ENCODE measurements around the gene GPR152. TPM values are rescaled to one million over a fixed set of nuclear protein-coding genes. Genes with fewer than 3 reads are reported as not detected.
"Not testable (repeated sequence)": the region's sequence is repeated elsewhere in the genome, so short reads cannot be mapped to it uniquely, and the experiment has no call there.

Gene GPR152
- total RNA-seq, 1 experiment from 2014 or later: not detected

- Histone ChIP-seq H3K27ac (ENCODE audit: low read length) (no peak overlapping the region), H3K4me1 (ENCODE audit: low read length) (peaks cover 35% of the 10 kb centered on the region)
Measured at GRCh38 chr11:67469508-67469811, 16.9 kb upstream of the GPR152 start.

DNA sequence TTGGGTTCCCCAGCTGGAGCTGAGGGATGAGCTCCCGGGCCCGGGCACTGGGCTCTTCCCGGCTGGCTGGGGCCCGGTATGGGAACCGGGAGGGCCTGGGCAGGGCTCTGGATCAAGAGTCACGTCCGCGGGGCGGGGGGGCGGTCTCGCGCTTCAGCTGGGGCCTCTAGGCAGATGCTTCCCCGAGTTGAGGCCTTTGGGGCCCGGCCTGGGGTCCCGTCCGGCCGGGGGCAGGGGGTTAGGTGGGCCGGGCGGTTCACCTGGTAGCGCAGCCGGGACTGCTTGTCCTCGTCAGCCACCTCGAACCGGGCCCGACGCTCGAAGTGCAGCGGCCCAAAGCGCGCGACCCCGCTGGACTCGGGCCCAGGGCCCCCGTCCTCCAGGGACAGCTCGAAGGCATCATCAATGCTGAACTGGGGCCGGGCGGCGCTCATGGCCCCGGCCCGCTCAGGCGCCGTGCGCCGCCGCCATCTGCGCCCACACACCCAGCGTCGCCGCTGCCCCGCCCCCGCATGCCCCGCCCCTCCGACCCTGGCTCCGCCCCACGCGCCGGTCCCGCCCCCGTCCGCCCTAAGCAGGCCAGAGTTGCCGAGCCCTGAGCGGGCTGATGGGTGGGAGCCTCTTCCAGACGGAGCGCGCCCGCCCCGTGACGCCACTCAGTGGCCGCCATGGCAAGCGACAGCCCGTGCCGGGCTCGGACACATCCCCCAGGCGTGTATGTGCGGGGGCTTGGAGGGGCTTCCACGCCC is 16.4 kb upstream of the GPR152 start, which contains the start of gene TMEM134:
TMEM134 (minus strand) TSS at position 493 of the 749 bp plus-strand sequence; CDS start at position 434, 59 bp downstream.
- H2AFZ ChIP-seq (ENCODE audit: low read length): peak within 1 kb of the TSS; percentile 77
- H3K9me2 ChIP-seq (replicated peaks; ENCODE audit: insufficient read depth, low read length): no peaks in the 10 kb centered on the region
- H3K4me3 ChIP-seq (ENCODE audit: low read length): peak within 1 kb of the TSS; percentile 87
- H4K20me1 ChIP-seq (ENCODE audit: insufficient read depth, low read depth, low read length): no peaks in the 10 kb centered on the region
- peak within 1 kb of the TSS; percentile 95 for H3K4me2 ChIP-seq (ENCODE audit: low read depth, low read length, poor library complexity, severe bottlenecking)
- H3K4me1 ChIP-seq (ENCODE audit: low read length): peaks cover 40% of the 10 kb centered on the region
- H3K9ac ChIP-seq (ENCODE audit: low read length): peak within 1 kb of the TSS; percentile 98
- H3K27ac ChIP-seq (ENCODE audit: low read length): peak within 1 kb of the TSS; percentile 82
- peak; percentile 96 for DNase-seq
- peaks cover 23% of the 10 kb centered on the region for H3K79me2 ChIP-seq (ENCODE audit: low read length)
- H3K9me3 ChIP-seq (ENCODE audit: low read length): no peaks in the 10 kb centered on the region
- H3K36me3 ChIP-seq (ENCODE audit: insufficient read depth, low read length): no peaks in the 10 kb centered on the region
- H3K27me3 ChIP-seq (ENCODE audit: low read length): no peaks in the 10 kb centered on the region

More at GRCh38 chr11:67469508-67469811, 16.9 kb upstream of the GPR152 start:
- H3K9me3 ChIP-seq (ENCODE audit: low read length): no peaks in the 10 kb centered on the region
- H3K79me2 ChIP-seq (ENCODE audit: low read length): peaks cover 23% of the 10 kb centered on the region
- no peaks in the 10 kb centered on the region for H3K36me3 ChIP-seq (ENCODE audit: insufficient read depth, low read length)
- H2AFZ ChIP-seq (ENCODE audit: low read length): peak overlapping the region; percentile 77
- H3K4me2 ChIP-seq (ENCODE audit: low read depth, low read length, poor library complexity, severe bottlenecking): peak overlapping the region; percentile 90
- no peaks in the 10 kb centered on the region for H3K27me3 ChIP-seq (ENCODE audit: low read length)
- H3K9ac ChIP-seq (ENCODE audit: low read length): peak overlapping the region; percentile 79
- H4K20me1 ChIP-seq (ENCODE audit: insufficient read depth, low read depth, low read length): no peaks in the 10 kb centered on the region
- peak overlapping the region; percentile 87 for H3K4me3 ChIP-seq (ENCODE audit: low read length)
- DNase-seq: no peak
- H3K9me2 ChIP-seq (replicated peaks; ENCODE audit: insufficient read depth, low read length): no peaks in the 10 kb centered on the region

DNA sequence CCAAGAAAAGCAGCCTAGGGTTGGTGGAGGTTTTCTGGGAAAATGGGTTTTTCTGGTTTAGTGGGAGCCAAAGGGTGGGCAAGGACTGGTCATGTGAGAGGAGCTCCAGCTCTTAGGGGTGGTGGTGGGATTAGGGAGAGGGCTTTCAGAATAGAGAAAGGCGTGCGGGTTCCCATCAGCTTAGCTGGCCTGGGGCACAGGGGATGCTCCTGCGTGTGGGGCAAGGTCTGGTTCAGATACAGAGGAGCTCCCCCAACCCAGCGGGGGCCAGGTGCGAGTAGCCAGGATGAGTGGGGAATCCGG is 15.9 kb upstream of the GPR152 start:
- H4K20me1 ChIP-seq (ENCODE audit: insufficient read depth, low read depth, low read length): no peaks in the 10 kb centered on the region
- H2AFZ ChIP-seq (ENCODE audit: low read length): no peak overlapping the region
- H3K4me1 ChIP-seq (ENCODE audit: low read length): peaks cover 44% of the 10 kb centered on the region
- peak; percentile 77 for DNase-seq
- H3K36me3 ChIP-seq (ENCODE audit: insufficient read depth, low read length): no peaks in the 10 kb centered on the region
- H3K27ac ChIP-seq (ENCODE audit: low read length): peak overlapping the region; percentile 82
- peak overlapping the region; percentile 95 for H3K4me2 ChIP-seq (ENCODE audit: low read depth, low read length, poor library complexity, severe bottlenecking)
- no peaks in the 10 kb centered on the region for H3K9me2 ChIP-seq (replicated peaks; ENCODE audit: insufficient read depth, low read length)
- H3K9ac ChIP-seq (ENCODE audit: low read length): peak overlapping the region; percentile 98
- H3K79me2 ChIP-seq (ENCODE audit: low read length): peaks cover 23% of the 10 kb centered on the region
- peak overlapping the region; percentile 87 for H3K4me3 ChIP-seq (ENCODE audit: low read length)
- H3K9me3 ChIP-seq (ENCODE audit: low read length): no peaks in the 10 kb centered on the region
- H3K27me3 ChIP-seq (ENCODE audit: low read length): no peaks in the 10 kb centered on the region

- peaks cover 44% of the 10 kb centered on the region for H3K4me1 ChIP-seq (ENCODE audit: low read length)
- DNase-seq: peak; percentile 68
Measured at GRCh38 chr11:67468056-67468455, 15.5 kb upstream of the GPR152 start.

GRCh38 chr11:67466962-67467771 is 14.6 kb upstream of the GPR152 start:
- H3K4me2 ChIP-seq (ENCODE audit: low read depth, low read length, poor library complexity, severe bottlenecking): peak overlapping the region; percentile 95
- H4K20me1 ChIP-seq (ENCODE audit: insufficient read depth, low read depth, low read length): no peaks in the 10 kb centered on the region
- no peak overlapping the region for H2AFZ ChIP-seq (ENCODE audit: low read length)
- H3K9ac ChIP-seq (ENCODE audit: low read length): peak overlapping the region; percentile 98
- peaks cover 44% of the 10 kb centered on the region for H3K4me1 ChIP-seq (ENCODE audit: low read length)
- no peaks in the 10 kb centered on the region for H3K9me3 ChIP-seq (ENCODE audit: low read length)
- H3K36me3 ChIP-seq (ENCODE audit: insufficient read depth, low read length): no peaks in the 10 kb centered on the region
- no peak for DNase-seq
- no peaks in the 10 kb centered on the region for H3K9me2 ChIP-seq (replicated peaks; ENCODE audit: insufficient read depth, low read length)
- peaks cover 23% of the 10 kb centered on the region for H3K79me2 ChIP-seq (ENCODE audit: low read length)
- peak overlapping the region; percentile 87 for H3K4me3 ChIP-seq (ENCODE audit: low read length)
- no peaks in the 10 kb centered on the region for H3K27me3 ChIP-seq (ENCODE audit: low read length)
- peak overlapping the region; percentile 82 for H3K27ac ChIP-seq (ENCODE audit: low read length)

More at GRCh38 chr11:67468056-67468455, 15.5 kb upstream of the GPR152 start:
- peaks cover 23% of the 10 kb centered on the region for H3K79me2 ChIP-seq (ENCODE audit: low read length)
- no peaks in the 10 kb centered on the region for H3K9me3 ChIP-seq (ENCODE audit: low read length)
- H3K9ac ChIP-seq (ENCODE audit: low read length): peak overlapping the region; percentile 98
- H3K4me3 ChIP-seq (ENCODE audit: low read length): peak overlapping the region; percentile 87
- H3K9me2 ChIP-seq (replicated peaks; ENCODE audit: insufficient read depth, low read length): no peaks in the 10 kb centered on the region
- peak overlapping the region; percentile 95 for H3K4me2 ChIP-seq (ENCODE audit: low read depth, low read length, poor library complexity, severe bottlenecking)
- H3K27ac ChIP-seq (ENCODE audit: low read length): peak overlapping the region; percentile 82
- no peaks in the 10 kb centered on the region for H4K20me1 ChIP-seq (ENCODE audit: insufficient read depth, low read depth, low read length)
- H3K27me3 ChIP-seq (ENCODE audit: low read length): no peaks in the 10 kb centered on the region
- H2AFZ ChIP-seq (ENCODE audit: low read length): no peak overlapping the region
- no peaks in the 10 kb centered on the region for H3K36me3 ChIP-seq (ENCODE audit: insufficient read depth, low read length)

DNA sequence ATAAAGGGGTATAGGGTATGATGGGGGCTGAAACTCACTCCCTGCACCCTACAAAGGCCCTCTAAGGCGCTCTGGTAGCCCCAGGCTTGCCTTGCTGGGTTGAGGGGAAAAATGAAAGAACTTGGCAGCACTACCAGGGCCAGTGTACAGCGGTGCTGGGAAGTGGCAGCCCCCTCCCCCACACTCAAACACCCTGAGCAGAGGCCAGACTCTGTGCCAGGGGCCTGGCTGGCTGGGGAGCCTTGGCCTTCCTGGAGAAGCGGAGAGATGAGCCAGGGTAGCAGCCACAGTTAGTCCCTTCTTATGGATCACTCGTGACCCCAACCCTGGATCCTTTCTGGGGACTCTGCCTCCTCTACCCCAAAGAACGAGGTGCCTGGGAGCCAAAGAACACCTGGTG is 13.8 kb upstream of the GPR152 start:
- peak overlapping the region; percentile 82 for H3K27ac ChIP-seq (ENCODE audit: low read length)

DNA sequence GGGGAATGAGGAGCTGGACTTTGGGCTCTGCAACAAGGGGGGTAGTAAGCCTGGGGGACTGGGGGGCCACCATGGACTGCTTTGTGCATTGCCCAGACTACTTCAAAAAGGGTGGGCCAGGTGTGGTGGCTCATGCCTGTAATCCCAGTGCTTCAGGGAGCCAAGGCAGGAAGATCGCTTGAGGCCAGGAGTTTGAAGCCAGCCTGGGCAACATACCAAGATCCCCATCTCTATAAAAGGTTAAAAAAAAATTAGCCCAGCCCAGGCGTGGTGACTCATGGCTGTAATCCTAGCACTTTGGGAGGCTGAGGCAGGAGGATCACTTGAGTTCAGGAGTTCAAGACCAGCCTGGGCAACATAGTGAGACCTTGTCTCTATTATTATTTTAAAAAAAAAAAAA is 13.0 kb upstream of the GPR152 start:
- not testable (repeated sequence) for H2AFZ ChIP-seq (ENCODE audit: low read length); H3K9me2 ChIP-seq (replicated peaks; ENCODE audit: insufficient read depth, low read length); H3K9me3 ChIP-seq (ENCODE audit: low read length); DNase-seq; H3K36me3 ChIP-seq (ENCODE audit: insufficient read depth, low read length); H3K27me3 ChIP-seq (ENCODE audit: low read length); H4K20me1 ChIP-seq (ENCODE audit: insufficient read depth, low read depth, low read length)
- Histone ChIP-seq H3K79me2 (ENCODE audit: low read length) (peaks cover 23% of the 10 kb centered on the region), H3K4me1 (ENCODE audit: low read length) (peaks cover 49% of the 10 kb centered on the region), H3K9ac (ENCODE audit: low read length) (peak overlapping the region; percentile 85), H3K4me2 (ENCODE audit: low read depth, low read length, poor library complexity, severe bottlenecking) (peak overlapping the region; percentile 86), H3K4me3 (ENCODE audit: low read length) (peak overlapping the region; percentile 87), H3K27ac (ENCODE audit: low read length) (peak overlapping the region; percentile 72)

More for the DNA sequence above, 13.8 kb upstream of the GPR152 start:
- H3K27me3 ChIP-seq (ENCODE audit: low read length): no peaks in the 10 kb centered on the region
- peak overlapping the region; percentile 95 for H3K4me2 ChIP-seq (ENCODE audit: low read depth, low read length, poor library complexity, severe bottlenecking)
- no peaks in the 10 kb centered on the region for H4K20me1 ChIP-seq (ENCODE audit: insufficient read depth, low read depth, low read length)
- peaks cover 23% of the 10 kb centered on the region for H3K79me2 ChIP-seq (ENCODE audit: low read length)
- H3K9me2 ChIP-seq (replicated peaks; ENCODE audit: insufficient read depth, low read length): no peaks in the 10 kb centered on the region
- no peaks in the 10 kb centered on the region for H3K36me3 ChIP-seq (ENCODE audit: insufficient read depth, low read length)
- no peak for DNase-seq
- no peak overlapping the region for H3K4me3 ChIP-seq (ENCODE audit: low read length)
- H3K9me3 ChIP-seq (ENCODE audit: low read length): no peaks in the 10 kb centered on the region
- peaks cover 44% of the 10 kb centered on the region for H3K4me1 ChIP-seq (ENCODE audit: low read length)
- H2AFZ ChIP-seq (ENCODE audit: low read length): no peak overlapping the region
- peak overlapping the region; percentile 98; the same call in 1 of the 2 replicates for H3K9ac ChIP-seq (ENCODE audit: low read length)

DNA sequence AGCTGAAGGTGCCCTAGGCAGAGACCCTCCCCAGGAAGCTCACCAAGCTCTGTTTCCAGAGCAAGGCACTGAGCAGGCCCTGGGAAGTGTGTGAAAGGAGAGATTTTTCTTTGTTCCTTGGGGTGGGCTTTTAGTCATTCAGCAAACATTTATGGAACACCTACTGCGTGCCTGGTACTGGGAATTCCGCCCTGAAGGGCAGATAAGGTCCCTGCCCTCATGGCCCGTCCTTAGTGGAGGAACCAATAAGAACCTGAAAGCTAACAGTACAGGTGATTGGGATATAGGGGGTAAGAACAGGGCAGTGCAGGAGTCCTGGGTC is 12.6 kb upstream of the GPR152 start:
- Histone ChIP-seq H3K27me3 (ENCODE audit: low read length) (no peaks in the 10 kb centered on the region), H3K9me2 (replicated peaks; ENCODE audit: insufficient read depth, low read length) (no peaks in the 10 kb centered on the region), H2AFZ (ENCODE audit: low read length) (no peak overlapping the region), H3K27ac (ENCODE audit: low read length) (peak overlapping the region; percentile 72), H3K79me2 (ENCODE audit: low read length) (peaks cover 23% of the 10 kb centered on the region), H3K9ac (ENCODE audit: low read length) (peak overlapping the region; percentile 85), H3K4me2 (ENCODE audit: low read depth, low read length, poor library complexity, severe bottlenecking) (peak overlapping the region; percentile 86), H3K36me3 (ENCODE audit: insufficient read depth, low read length) (no peaks in the 10 kb centered on the region), H3K4me3 (ENCODE audit: low read length) (peak overlapping the region; percentile 87), H3K4me1 (ENCODE audit: low read length) (peaks cover 52% of the 10 kb centered on the region), H3K9me3 (ENCODE audit: low read length) (no peaks in the 10 kb centered on the region), H4K20me1 (ENCODE audit: insufficient read depth, low read depth, low read length) (no peaks in the 10 kb centered on the region)
- no peak for DNase-seq
